GM12875 (cell line): ENCODE results near the gene CARD6.
A peak's percentile ranks its signal among the peaks of the same experiment; 100 is the strongest.
"Not testable (repeated sequence)": the region's sequence is repeated elsewhere in the genome, so short reads cannot be mapped to it uniquely, and the experiment has no call there.

Experiments
- H3K4me3 ChIP-seq: one replicate; pipeline ENCODE4 v1.5.1; 2011; ENCODE audit warnings: low read depth, low read length, control low read depth
- TF ChIP-seq, protein P1 (sequence below): IDR thresholded peaks from 2 replicates; pipeline ENCODE4 v1.5.1; 2011; ENCODE audit warnings: low read depth, mild to moderate bottlenecking, control low read depth, inconsistent platforms, low read length, moderate library complexity, borderline replicate concordance; ENCODE audit not compliant: insufficient read depth

The CARD6 gene

GRCh38 chr5:40798801-40799210 lies 42.4 kb upstream of the CARD6 start:
- TF ChIP-seq, protein P1, sequence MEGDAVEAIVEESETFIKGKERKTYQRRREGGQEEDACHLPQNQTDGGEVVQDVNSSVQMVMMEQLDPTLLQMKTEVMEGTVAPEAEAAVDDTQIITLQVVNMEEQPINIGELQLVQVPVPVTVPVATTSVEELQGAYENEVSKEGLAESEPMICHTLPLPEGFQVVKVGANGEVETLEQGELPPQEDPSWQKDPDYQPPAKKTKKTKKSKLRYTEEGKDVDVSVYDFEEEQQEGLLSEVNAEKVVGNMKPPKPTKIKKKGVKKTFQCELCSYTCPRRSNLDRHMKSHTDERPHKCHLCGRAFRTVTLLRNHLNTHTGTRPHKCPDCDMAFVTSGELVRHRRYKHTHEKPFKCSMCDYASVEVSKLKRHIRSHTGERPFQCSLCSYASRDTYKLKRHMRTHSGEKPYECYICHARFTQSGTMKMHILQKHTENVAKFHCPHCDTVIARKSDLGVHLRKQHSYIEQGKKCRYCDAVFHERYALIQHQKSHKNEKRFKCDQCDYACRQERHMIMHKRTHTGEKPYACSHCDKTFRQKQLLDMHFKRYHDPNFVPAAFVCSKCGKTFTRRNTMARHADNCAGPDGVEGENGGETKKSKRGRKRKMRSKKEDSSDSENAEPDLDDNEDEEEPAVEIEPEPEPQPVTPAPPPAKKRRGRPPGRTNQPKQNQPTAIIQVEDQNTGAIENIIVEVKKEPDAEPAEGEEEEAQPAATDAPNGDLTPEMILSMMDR, result no peak
- H3K4me3 ChIP-seq, result peak overlapping the region; percentile 55

DNA sequence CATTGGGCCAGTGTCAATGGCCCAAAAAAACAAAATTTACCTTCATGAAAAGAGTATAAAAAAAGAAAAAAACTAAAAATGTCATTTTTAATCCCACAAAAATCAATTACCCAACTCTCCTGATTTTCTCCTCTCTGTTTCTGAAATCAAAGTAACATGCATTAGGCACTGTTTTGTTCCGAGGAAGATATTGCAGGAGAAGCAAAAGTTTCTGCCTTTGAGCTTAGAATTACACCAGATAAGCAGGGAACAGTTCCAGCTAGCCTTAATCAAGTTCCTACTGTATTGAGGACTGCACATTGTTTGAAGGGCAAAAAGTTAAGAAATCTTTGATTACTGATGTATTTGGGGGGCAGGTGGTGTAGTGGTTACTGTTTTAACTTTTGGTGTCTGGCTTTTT lies 41.9 kb upstream of the CARD6 start:
- TF ChIP-seq, protein P1, result no peak
- no peak overlapping the region for H3K4me3 ChIP-seq

- TF ChIP-seq, protein P1, result no peak
- no peak overlapping the region for H3K4me3 ChIP-seq
These were observed 39.2 kb upstream of the CARD6 start for GRCh38 chr5:40801771-40802562.

DNA sequence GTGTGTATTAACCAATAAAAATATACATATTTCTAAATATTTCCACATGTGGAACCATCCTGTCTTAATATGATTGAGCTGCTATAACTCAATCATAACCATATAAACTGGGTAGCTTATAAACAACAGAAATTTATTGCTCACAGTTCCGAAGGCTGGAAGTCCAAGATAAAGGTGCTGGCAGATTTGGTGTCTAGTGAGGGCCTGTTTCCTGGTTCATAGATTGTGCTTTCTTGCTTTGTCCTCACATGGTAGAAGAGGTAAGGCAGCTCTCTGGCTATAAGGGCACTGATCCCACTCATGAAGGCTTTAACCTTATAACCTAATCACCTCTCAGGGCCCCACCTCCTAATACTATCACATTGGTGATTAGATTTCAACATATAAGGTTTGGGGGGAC lies 29.0 kb upstream of the CARD6 start:
- TF ChIP-seq, protein P1, result no peak
- H3K4me3 ChIP-seq, result no peak overlapping the region

- TF ChIP-seq, protein P1, result no peak
- no peak overlapping the region for H3K4me3 ChIP-seq
These were observed 27.4 kb upstream of the CARD6 start for GRCh38 chr5:40813698-40814281.

DNA sequence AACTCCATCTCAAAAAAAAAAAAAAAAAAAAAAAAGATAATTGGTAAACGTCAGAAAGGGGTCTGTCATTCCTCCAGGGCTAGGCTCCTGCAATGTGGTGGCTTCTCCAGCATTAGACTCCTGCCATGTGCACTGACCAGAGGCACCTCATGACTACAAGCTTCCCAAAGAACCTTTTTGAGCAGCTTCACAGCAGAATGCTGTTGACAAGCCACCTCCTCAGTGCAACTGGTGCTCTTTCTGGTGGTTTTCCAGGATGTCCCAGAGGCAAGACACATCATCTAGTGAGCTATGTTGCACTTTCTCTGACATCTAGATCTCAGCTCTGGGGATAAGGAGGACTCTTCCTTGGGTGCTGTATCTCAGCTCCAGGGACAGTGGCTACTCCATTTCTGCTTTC lies 17.7 kb upstream of the CARD6 start:
- no peak overlapping the region for H3K4me3 ChIP-seq
- TF ChIP-seq, protein P1, result no peak

GRCh38 chr5:40825461-40826043 lies 15.6 kb upstream of the CARD6 start:
- H3K4me3 ChIP-seq, result not testable (repeated sequence)
